OCI-LY7 (cell line): ENCODE measurements around the gene STK32C. TPM values are rescaled to one million over a fixed set of nuclear protein-coding genes. Genes with fewer than 3 reads are reported as not detected.

Experiments
- BruUV-seq: library from RNA; stranded (reverse); fragments of 400-500 nt; replicated peaks from 2 replicates; lab custom pipeline; 2021; lab: Mats Ljungman, UMichigan
- CTCF ChIA-PET: fragments of 300-600 bp; sonication (Branson Sonifier 250); formaldehyde crosslinking; loops from one replicate; lab custom pipeline; 2022; ENCODE audit warnings: antibody characterized with exemption; ENCODE audit not compliant: unreplicated experiment; lab: Charles Lee
- POLR2A ChIA-PET: fragments of 300-600 bp; sonication (Branson Sonifier 250); formaldehyde crosslinking; loops from one replicate; lab custom pipeline; 2022; ENCODE audit warnings: antibody characterized with exemption; lab: Charles Lee
- DNase-seq: peaks from one replicate; pipeline ENCODE4 v3.0.0-alpha.2; 2015; ENCODE audit warnings: low spot score
- H2AFZ ChIP-seq: fragments of 200-600 bp; sonication (generic), shearing (Covaris generic); 2 replicates; pipeline ENCODE4 v1.6.1; 2014; ENCODE audit warnings: mild to moderate bottlenecking, antibody characterized with exemption, low read length, moderate library complexity
- H3K27ac ChIP-seq: fragments of 200-600 bp; sonication (generic); 2 replicates; pipeline ENCODE4 v1.5.1; 2014; ENCODE audit warnings: mixed run types, low read depth, mild to moderate bottlenecking, moderate library complexity, low read length, inconsistent platforms; ENCODE audit not compliant: poor library complexity, severe bottlenecking
- H3K36me3 ChIP-seq: fragments of 200-600 bp; sonication (generic); 2 replicates; pipeline ENCODE4 v1.6.1; 2014; ENCODE audit warnings: mild to moderate bottlenecking, antibody characterized with exemption, low read length, moderate library complexity, mixed read lengths; ENCODE audit not compliant: insufficient read depth
- H3K4me1 ChIP-seq: fragments of 200-600 bp; sonication (generic); 2 replicates; pipeline ENCODE4 v1.5.1; 2014; ENCODE audit warnings: mild to moderate bottlenecking, low read length; ENCODE audit not compliant: insufficient read depth, poor library complexity, severe bottlenecking
- H3K4me2 ChIP-seq: fragments of 200-600 bp; sonication (generic); 2 replicates; pipeline ENCODE4 v1.6.1; 2014; ENCODE audit warnings: mild to moderate bottlenecking, low read length
- H3K4me3 ChIP-seq: fragments of 200-600 bp; sonication (generic); 2 replicates; pipeline ENCODE4 v1.5.1; 2014; ENCODE audit warnings: mild to moderate bottlenecking, low read depth, low read length; ENCODE audit not compliant: poor library complexity, severe bottlenecking
- H3K79me2 ChIP-seq: fragments of 200-600 bp; sonication (generic); 2 replicates; pipeline ENCODE4 v1.6.1; 2016; ENCODE audit warnings: low read depth, mild to moderate bottlenecking, low read length, moderate library complexity, mixed read lengths; ENCODE audit not compliant: insufficient read depth
- H3K9me2 ChIP-seq: fragments of 200-600 bp; sonication (generic); 2 replicates; pipeline ENCODE4 v1.6.1; 2016; ENCODE audit warnings: mild to moderate bottlenecking, low read length, mixed read lengths; ENCODE audit not compliant: insufficient read depth
- H3K9me3 ChIP-seq: fragments of 200-600 bp; sonication (generic); 2 replicates; pipeline ENCODE4 v1.6.1; 2014; ENCODE audit warnings: mild to moderate bottlenecking, mixed run types, low read length, mixed read lengths
- H4K20me1 ChIP-seq: fragments of 200-600 bp; sonication (generic); 2 replicates; pipeline ENCODE4 v1.6.1; 2014; ENCODE audit warnings: mild to moderate bottlenecking, antibody characterized with exemption, low read length, moderate library complexity, mixed read lengths; ENCODE audit not compliant: insufficient read depth
- CTCF ChIP-seq: fragments of 200-600 bp; sonication (generic); conservative IDR thresholded peaks from 2 replicates; pipeline ENCODE4 v1.5.1; 2014; ENCODE audit warnings: mild to moderate bottlenecking, antibody characterized with exemption, low read length, moderate library complexity, mixed read lengths
- EZH2phosphoT487 ChIP-seq: fragments of 200-600 bp; sonication (generic); IDR thresholded peaks from 2 replicates; pipeline ENCODE4 v1.6.1; 2018; ENCODE audit warnings: low read depth, borderline replicate concordance, mild to moderate bottlenecking, mixed run types, antibody characterized with exemption, low read length, moderate library complexity, mixed read lengths
- intact Hi-C: fragments of 100-400 bp; cut with micrococcal nuclease; formaldehyde crosslinking; loops from one replicate; pipeline ENCODE4 v1.10.0; 2022; ENCODE audit not compliant: unreplicated experiment
- total RNA-seq, 2 experiments: library from RNA; depleted of rRNA in 1 of 2; stranded (reverse); fragments of >200 nt in 1 of 2; shearing (Covaris generic) in 1 of 2; gene quantifications; 2 replicates each; pipeline ENCODE4 v1.2.3, GENCODE V29; 2014 to 2022

Gene STK32C
- total RNA-seq, 2 experiments from 2014 or later = 13.1 to 30.4 TPM

- H3K4me3 ChIP-seq = no peak overlapping the region
- H3K9me3 ChIP-seq = no peaks in the 10 kb centered on the region
- H2AFZ ChIP-seq = no peak overlapping the region
- H3K27ac ChIP-seq = no peak overlapping the region
- H3K9me2 ChIP-seq = no peaks in the 10 kb centered on the region
- no peaks in the 10 kb centered on the region for H3K79me2 ChIP-seq
- H3K4me2 ChIP-seq = no peak overlapping the region
- intact Hi-C loops = no loop called here
- no peak for DNase-seq
- H3K36me3 ChIP-seq = no peaks in the 10 kb centered on the region
- BruUV-seq = no TSS peak
- no peaks in the 10 kb centered on the region for H4K20me1 ChIP-seq
- no peaks in the 10 kb centered on the region for H3K4me1 ChIP-seq
- ChIA-PET CTCF (no interaction called here), POLR2A (no interaction called here)
- TF ChIP-seq CTCF (no peak), EZH2phosphoT487 (no peak)
Measured at GRCh38 chr10:132210766-132211165, 97.0 kb downstream of the STK32C start.

GRCh38 chr10:132209978-132210530 lies 97.7 kb downstream of the STK32C start:
- H4K20me1 ChIP-seq = no peaks in the 10 kb centered on the region
- no peak for DNase-seq

More at GRCh38 chr10:132209978-132210530, 97.7 kb downstream of the STK32C start:
- CTCF ChIA-PET = no interaction called here
- Histone ChIP-seq H3K4me3 (no peak overlapping the region), H3K36me3 (no peaks in the 10 kb centered on the region), H3K4me2 (no peak overlapping the region), H3K9me3 (no peaks in the 10 kb centered on the region), H3K79me2 (no peaks in the 10 kb centered on the region), H3K27ac (no peak overlapping the region), H3K9me2 (no peaks in the 10 kb centered on the region), H3K4me1 (no peaks in the 10 kb centered on the region), H2AFZ (no peak overlapping the region)
- POLR2A ChIA-PET = no interaction called here
- intact Hi-C loops = no loop called here
- TF ChIP-seq CTCF (no peak), EZH2phosphoT487 (no peak)
- BruUV-seq = no TSS peak
